Activated CD4-positive, CD25-positive, alpha-beta regulatory T cell (primary cell): ENCODE results near the gene SKOR1.

ENCODE experiments used
- DNase-seq, 4 experiments: peaks; one replicate each; lab custom pipeline; 2025; lab: John Stamatoyannopoulos, UW

Gene SKOR1

DNA sequence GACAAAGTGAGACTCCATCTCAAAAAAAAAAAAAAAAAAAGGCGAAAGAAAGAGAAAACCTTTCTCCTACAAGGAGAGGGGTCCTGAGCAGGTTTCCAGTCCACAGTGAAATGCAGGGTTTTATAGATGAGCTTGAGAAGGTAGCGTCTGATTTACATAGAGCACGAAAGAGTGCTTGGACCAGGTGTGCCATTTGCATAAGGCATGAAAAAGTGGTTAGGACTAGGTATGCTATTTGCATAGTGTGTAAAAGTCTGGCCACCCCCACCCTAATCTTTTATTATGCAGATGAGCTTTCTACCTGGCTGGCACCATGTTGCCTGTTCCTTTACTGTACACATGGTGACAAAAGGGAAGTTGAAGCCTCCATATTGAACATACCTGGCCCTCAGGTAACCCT, 28.1 kb downstream of the SKOR1 start:
- DNase-seq: no peak

DNA sequence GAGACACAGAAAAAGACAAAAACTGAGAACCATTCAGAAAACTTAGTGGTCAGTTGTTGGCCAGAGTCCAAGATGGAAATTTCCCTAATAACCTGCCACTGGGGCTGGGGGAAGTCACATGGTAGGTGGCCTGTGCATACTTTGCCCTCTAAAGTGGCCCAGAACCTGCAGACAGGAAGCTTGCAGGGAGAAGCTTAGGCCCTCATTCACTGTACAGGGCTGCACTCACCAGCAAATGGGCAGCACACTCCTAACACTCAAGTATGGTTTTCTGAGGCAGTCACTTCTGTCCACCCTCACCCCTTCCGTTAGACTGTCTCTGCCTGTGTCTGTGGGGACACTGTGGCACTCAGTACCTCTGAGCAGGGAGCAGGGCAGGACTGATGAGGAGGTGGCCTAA, 29.0 kb downstream of the SKOR1 start:
- DNase-seq: no peak

DNA sequence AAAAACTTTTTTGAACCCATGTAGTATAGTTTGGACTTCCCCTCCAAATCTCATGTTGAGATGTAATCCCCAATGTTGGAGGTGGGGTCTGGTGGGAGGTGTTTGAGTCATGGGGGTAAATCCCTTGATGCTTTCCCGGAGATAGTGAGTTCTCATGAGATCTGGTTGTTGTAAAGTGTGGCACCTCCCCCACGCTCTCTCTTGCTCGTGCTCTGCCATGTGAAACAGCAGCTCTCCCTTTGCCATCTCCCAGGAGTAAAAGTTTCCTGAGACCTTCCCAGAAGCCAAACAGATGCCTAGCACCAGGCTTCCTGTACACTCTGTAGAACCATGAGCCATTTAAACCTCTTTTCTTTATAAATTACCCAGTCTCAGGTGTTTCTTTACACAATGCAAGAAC, 30.5 kb downstream of the SKOR1 start:
- DNase-seq: no peak

DNA sequence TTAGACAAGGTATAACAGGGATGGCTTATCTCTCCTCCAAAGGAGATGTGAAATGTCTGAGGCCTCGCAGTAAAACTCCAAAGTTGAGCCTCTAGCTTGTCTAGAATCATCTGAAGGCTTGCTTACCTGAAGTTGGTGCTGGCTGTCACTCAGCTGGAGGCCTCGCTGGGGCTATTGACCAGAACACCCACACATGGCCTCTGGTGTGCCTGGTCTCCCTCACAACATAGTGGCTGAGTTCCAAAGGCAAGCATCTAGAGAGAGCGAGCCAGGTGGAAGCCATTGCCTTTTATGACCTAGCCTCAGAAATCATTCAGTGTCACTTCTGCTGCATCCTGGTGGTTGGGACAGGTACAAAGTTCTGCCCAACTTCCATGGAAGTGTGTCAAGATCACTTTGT, 31.9 kb downstream of the SKOR1 start:
- DNase-seq: no peak

DNA sequence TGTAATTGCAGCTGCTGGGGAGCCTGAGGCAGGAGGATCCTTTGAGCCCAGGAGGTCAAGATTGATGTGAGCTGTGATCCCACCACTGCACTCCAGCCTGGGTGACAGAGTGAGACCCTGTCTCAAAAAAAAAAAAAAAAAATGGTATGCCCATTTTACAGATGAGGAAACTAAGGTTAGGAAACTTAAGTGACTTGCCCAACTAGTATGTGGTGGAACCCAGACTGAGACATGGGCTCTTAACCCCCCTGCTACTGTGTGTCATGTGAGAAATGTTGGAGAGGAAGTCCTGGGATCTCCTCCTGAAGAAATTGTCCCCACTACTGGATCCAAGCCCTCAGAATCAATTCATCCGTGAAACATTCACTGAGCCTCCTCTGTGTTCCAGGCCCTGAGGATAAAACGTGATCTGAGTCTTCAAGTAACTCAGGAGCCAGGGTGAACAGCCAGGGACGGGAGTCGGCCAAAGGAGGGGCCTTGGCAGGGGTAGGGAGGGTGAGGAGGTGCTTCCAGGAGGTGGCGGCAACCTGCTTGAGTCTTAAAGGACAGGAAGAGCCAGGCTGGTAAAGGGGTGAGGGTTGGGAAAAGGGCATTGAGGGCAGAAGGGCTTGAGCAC, 34.1 kb downstream of the SKOR1 start:
- DNase-seq: no peak

DNA sequence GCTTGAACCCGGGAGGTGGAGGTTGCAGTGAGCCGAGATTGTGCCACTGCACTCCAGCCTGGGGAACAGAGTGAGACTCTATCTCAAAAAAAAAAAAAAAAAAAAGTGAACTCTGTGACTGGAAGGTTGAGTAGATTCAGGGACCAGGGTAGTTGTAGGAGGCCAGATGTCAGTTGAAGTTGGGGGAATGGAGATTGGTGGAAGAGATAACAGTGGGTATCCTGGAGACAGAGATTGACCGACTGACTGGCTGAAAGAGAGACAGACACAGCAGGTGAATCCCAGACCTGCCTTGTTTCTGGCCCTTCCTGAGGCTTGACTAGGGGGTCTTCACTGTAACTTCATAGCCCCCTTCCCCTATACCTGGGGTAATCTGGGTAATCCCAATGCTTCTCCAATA, 36.7 kb downstream of the SKOR1 start:
- no peak for DNase-seq

DNA sequence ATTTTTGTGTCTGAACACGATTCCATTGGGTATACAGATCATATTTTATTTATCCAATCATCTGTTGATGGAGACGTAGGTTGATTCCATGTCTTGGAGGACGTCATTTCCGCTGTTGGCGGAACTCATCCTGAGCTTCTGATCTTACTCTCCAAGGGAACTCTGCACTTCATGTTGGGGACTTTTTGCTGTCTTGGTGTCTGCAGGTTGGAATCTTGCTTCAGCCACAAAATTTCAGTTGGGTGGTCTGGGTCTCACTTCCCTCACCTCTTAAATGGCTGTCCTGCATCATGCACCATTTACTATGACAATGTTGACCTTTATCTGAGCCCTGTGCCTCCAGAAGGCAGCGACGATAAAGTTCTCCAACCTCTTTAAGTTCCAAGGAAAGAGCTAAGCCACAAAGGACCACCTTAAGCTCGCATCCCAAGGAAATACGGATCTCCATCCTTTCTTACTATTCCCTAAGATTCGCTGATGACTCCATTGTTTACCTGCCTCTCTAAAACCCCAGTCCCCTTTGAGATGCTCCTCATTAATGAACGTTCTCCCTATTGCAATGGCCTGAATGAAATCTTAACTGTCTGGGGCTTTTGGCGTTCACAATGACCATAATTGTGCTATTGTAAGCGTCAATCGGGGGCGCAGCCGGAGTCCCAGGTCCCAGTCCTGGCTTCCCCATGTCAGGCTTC, 37.6 kb downstream of the SKOR1 start:
- no peak for DNase-seq

DNA sequence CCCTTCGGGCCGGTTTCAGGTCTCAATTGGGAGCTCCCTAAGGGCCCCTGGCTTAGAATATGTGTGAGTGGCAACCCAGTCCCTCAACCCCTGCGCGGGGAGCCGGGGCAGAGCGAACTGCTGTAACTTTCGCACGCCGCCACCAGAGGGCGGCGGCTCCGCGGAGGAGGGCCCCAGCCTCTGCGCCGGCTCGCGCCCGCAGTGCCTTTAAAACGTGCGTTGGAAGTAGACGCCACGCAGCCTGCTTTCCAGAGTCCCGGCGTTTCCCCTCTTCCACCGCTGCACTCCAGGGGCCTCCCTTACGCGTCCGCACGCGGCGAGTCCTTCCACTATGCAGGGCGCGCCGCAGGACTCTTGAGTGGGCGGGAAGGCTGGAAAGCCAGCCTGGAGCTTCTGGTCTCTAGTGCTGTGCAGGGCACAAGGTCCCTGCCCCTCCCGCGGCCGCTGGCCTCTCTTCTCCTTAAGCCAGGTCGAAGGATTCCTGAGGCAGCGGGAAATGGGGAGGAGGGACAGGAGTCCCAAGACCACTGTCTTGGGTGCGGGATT, 38.2 kb downstream of the SKOR1 start:
- peak; percentile 31 to 46 (median 39) for DNase-seq

DNA sequence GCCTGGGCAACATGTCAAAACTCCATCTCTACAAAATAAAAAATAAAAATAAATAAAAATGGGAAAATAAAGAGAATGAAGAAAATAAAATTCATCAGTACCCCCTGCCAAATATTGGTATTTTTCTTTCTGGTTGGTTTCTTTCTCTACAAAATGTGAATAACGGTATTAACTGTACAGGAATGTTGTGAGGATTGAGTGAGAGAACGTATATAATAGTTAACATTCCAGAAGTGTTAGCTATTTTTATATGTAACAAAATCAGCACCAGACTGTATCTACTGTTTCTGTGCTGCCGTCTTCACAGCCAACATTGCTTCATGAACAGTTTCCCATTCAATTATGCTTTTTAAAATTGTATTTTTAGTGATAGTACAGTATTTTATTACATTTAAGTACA, 40.0 kb downstream of the SKOR1 start:
- no peak for DNase-seq

DNA sequence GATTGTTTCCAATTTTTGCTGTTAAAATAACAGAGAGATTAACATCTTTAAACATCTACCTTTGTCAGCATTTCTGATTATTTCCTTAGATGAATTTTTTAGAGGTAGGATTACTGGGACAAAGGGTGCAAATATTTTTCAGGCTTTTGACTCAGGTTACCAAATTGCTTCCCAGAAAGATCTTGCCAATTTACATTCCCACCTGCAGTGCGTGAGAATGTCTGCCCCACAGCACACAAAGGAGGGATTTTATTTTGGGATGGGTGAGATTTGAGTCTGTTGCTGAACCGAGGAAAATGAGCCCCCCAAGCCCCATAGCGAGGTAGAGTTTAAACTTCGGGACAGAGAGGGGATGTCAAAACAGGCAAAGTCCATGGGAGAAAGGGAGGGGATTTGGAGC, 40.5 kb downstream of the SKOR1 start:
- DNase-seq: no peak

DNA sequence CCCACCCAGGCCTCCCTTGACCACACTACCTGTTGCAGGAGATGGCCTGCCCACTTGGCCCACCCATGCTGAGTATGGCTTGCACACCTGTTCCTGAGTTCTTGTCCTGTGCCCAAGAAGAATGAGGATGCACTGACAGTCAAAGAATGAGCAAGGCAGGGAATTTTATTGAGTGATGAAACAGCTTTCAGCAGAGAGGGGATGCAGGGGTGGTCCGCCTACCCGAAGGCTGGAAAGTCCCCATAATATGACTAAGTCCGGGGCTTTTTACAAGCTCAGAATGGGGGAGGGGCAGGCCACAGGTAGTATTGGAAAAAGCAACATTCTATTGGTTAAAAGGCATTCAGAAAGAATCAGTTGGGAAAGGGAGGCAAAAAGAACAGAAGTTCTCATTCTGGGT, 44.4 kb downstream of the SKOR1 start:
- DNase-seq: no peak

DNA sequence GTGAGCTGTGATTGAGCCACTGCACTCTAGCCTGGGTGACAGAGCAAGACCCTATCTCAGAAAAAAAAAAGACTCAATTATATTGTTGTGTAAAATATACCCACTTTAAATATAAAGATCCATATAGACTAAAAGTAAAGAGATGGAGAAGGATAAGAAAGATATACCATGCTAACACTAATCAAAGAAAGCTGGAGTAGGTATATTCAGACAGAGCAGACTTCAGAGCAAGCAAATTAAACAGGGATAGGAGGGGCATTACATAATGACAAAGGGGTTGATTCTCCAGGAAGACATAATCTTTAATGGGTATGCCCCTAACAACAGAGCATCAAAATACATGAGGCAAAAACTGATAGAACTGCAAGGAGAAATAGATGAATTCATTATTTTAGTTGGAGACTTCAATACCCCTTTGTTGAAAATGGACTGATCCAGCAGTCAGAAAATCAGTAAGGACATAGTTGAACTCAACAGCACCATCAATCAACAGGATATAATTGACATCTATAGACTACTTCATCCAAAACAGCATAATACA, 45.6 kb downstream of the SKOR1 start:
- no peak for DNase-seq

DNA sequence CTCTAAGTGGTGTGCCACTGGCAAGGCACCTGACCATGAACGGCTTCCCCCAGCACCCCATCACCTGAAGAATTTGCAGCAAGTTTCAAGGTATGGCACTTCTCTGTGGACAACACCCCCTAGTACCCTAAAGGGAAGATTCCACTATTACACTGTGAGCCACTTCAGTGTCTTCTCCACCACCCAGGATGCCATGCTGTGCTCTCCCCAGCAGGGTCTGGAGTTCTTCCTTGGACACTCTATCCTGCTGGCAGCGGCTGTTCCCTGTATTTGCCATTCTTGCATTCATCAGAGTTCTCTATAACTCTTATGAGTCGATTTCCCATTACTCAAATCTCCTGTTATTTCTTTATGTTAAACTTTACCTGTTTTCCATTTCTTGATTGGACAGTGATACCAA, 48.5 kb downstream of the SKOR1 start:
- DNase-seq: no peak

DNA sequence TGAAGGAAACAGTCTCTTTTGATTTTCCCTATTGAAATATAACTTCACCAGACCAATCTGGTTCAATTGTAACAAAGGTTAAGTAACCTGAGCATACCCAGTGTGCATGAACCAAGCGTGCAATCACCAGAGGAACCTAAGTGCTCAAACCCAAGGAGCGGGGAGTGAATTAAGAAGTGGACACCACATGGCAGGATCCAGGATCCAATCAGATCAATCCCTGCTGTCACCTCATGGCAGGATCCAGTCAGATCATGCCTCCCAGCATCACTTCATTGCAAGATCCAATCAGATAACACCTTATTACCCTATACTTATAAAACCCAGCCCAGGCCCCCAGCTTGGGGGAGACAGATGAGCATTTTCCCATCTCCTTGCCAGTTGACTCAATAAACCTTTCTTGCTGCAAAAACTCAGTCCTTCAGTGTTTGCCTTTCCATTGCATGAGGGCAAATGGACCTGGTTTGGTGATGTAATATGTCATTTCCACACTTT, 53.5 kb downstream of the SKOR1 start:
- no peak for DNase-seq

DNA sequence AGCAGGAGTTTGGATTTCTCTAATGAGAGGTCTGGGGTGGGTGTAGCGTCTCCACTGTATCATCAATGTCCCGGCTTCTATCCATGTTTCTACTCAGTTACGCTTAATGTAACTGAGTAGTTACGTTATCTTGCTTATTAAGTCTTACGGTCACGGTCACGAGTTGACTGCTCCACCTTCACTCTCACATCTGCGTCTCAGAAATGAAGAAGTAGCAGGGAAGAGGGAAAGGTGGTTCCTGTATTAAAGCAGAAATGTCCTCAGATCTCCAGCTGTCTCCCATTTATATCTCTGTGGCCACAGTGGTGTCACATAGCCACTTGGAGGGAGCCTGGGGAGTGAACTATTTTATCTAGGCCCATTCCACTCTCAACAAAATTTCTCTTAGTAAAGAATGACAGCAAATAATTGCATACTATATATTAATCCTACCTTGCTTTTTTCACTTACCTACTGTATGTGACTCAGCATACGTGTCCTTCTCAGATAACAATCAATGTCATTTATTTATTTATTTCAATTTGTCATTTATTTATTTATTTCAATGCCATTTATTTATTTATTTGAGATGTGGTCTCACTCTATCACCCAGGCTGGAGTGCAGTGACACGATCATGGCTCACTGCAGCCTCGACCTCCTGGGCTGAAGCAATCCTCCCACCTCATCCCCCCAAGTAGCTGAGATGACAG, 54.3 kb downstream of the SKOR1 start:
- no peak for DNase-seq

DNA sequence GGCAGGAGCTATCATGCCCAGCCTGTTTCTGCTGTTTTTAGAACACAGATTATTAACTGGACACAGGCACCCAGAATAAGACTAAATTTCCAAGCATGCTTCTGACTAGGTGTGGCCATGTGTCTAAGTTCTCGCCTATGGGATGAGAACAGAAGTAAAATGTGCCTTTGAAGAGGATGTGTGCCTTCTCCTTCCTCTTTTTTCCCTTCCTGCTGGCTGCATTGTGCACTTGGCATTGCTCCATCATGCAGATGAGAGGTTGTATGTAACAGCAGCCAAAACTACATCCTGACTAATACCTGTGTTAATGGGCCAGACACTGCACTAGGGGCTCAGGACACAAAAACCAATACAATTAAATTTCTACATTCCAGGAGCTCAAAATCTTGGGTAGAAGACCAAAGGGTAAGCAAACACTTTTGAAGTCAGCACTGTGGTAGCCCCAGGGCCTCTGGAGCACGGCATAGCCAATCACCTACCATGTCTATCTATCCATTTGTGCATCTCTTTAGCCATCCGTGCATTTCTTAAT, 55.4 kb downstream of the SKOR1 start:
- DNase-seq: no peak

DNA sequence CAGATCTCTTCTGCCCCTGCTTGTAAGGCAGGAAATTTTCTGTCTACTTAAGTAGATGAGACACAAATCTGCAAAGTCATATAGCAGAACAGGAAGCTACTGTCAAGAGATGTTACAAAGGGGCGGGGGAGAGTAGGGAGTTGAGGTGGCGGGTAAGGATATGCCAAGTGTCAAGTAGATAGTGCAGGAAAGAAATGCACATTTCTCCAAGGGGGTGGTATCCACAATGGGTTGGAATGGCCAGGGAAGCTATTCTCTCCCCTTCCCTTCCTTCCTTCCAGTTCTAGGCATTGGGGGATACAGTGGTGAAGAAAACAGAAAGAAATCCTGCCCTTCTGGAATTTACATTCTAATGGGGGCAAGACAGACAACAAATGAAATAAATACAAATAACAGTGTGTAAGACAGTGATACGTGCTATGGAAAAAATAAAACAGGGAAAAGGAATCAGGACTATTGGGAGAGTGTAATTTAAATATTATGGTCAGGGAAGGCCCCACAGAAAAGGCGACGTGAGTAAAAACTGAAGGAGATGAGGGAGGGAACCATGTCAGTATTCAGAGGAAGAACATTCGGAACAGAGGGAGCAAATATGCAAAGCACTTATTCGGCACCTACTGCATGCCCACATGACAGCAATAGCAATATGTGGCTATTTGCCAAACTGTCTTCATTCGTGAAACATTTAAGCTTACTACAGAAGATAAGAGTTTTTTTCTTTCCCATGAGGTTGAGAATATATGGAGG, 57.4 kb downstream of the SKOR1 start:
- DNase-seq: no peak

DNA sequence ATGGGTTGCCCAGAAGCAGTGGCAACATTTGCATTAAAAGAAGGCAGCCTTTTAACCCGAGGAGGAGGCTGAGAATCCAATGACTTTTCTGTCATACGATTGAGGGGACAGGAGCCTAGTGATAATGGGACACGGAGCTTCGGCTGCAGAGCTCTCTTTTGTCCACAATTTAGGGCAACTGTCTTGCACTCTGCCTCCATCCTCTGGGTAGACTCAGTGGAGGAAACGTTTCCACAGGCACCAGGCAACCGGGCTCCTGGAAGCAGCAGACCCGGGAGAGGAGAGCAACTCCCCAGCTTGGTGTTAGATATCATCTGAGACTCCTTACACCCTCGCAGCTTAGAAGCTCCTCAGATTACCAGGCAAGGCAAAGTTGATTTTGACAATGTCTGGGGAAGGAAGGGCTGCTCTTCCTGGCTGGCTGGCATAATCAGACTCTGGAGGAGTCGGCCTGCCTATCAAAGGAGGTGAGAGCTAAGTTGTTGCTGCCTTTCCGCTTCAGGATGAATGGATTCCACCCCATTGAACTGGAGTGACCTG, 58.0 kb downstream of the SKOR1 start:
- no peak for DNase-seq

DNA sequence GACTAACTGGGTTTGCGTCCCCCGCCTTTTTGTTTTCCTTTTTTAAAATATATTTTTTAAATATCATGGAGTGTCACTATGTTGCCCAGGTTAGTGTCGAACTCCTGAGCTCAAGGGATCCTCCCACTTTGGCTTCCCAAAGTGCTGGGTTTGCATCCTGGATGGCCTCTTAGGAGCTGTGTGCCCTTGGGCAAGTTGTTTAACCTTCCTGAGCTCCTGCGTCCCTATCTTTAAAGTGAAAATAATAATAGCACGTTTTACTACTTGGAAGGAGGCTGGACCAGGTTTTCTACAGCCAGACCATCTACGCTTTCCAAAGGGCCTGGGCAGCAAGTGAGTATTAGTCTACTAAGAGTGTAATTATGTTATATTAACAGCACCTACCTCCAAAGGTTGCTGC, 58.7 kb downstream of the SKOR1 start:
- no peak for DNase-seq
